Tibial nerve (tissue), 4 donors: ENCODE measurements around the gene SELENON. TPM values are rescaled to one million over a fixed set of nuclear protein-coding genes. Genes with fewer than 3 reads are reported as not detected.
"Not testable (repeated sequence)": the region's sequence is repeated elsewhere in the genome, so short reads cannot be mapped to it uniquely, and the experiment has no call there.

ENCODE experiments used
- DNase-seq, 2 donors: peaks; one replicate each; pipeline ENCODE4 v3.0.0-alpha.2; 2019; ENCODE audit warnings: low spot score in 2 of 2
- H3K27ac ChIP-seq, 4 donors: fragments of 200-600 bp; sonication (generic) in 3 of 4; one replicate each; pipeline ENCODE4 v1.5.1; 2017 to 2019; ENCODE audit warnings: mild to moderate bottlenecking in 1 of 4
- H3K27me3 ChIP-seq, 2 donors: fragments of 200-600 bp; sonication (generic) in 1 of 2; one replicate each; pipeline versions ENCODE4 v1.5.1 to v1.6.0; 2017 to 2019
- H3K36me3 ChIP-seq, 3 donors: fragments of 200-600 bp; sonication (generic); one replicate each; pipeline ENCODE4 v1.5.1; 2018 to 2019
- H3K4me1 ChIP-seq, 4 donors: fragments of 200-600 bp; sonication (generic) in 3 of 4; one replicate each; pipeline ENCODE4 v1.5.1; 2017 to 2019
- H3K4me3 ChIP-seq, 4 donors: fragments of 200-600 bp; sonication (generic) in 3 of 4; one replicate each; pipeline ENCODE4 v1.5.1; 2017 to 2019; ENCODE audit warnings: mild to moderate bottlenecking in 1 of 4, moderate library complexity in 1 of 4
- H3K9me3 ChIP-seq, 4 donors: fragments of 200-600 bp; sonication (generic) in 3 of 4; one replicate each; pipeline ENCODE4 v1.5.1; 2017 to 2019
- EP300 ChIP-seq, 2 donors: sonication (generic); formaldehyde crosslinking; IDR thresholded peaks; one replicate each; pipeline ENCODE4 v1.6.1; 2017; ENCODE audit warnings: antibody characterized with exemption in 2 of 2, mild to moderate bottlenecking in 1 of 2
- POLR2A ChIP-seq, 2 donors: fragments of 450-650 bp; IDR thresholded peaks; one replicate each; pipeline ENCODE4 v1.6.1; 2017; ENCODE audit warnings: antibody characterized with exemption in 2 of 2, mild to moderate bottlenecking in 2 of 2, moderate library complexity in 2 of 2
- WGBS, 2 donors: methylation state at CpG; one replicate each; pipeline ENCODE4 v1.1.5; 2018; 5-methylcytosine and 5-hydroxymethylcytosine counted together
- total RNA-seq, 4 donors: library from RNA; depleted of rRNA; stranded (reverse); fragments of >200 nt; gene quantifications; one replicate each; pipeline ENCODE4 v1.1.0, GENCODE V29; 2016
- TF ChIP-seq, protein P1 (sequence below), 5 experiments: fragments of 200-600 bp in 3 of 5; fragments of 450-650 bp in 2 of 5; sonication (generic) in 3 of 5; IDR thresholded peaks; one replicate each; pipeline ENCODE4 v1.5.1; 2016 to 2019; ENCODE audit warnings: antibody characterized with exemption in 5 of 5, mild to moderate bottlenecking in 3 of 5, moderate library complexity in 2 of 5

SELENON gene
- total RNA-seq, 4 donors from 2014 or later, result 17.6 to 54.0 (median 36.8) TPM

- TF ChIP-seq EP300 (IDR thresholded peaks at IDR 0.05) (no peak), POLR2A (IDR thresholded peaks at IDR 0.05) (no peak)
- TF ChIP-seq, protein P1, sequence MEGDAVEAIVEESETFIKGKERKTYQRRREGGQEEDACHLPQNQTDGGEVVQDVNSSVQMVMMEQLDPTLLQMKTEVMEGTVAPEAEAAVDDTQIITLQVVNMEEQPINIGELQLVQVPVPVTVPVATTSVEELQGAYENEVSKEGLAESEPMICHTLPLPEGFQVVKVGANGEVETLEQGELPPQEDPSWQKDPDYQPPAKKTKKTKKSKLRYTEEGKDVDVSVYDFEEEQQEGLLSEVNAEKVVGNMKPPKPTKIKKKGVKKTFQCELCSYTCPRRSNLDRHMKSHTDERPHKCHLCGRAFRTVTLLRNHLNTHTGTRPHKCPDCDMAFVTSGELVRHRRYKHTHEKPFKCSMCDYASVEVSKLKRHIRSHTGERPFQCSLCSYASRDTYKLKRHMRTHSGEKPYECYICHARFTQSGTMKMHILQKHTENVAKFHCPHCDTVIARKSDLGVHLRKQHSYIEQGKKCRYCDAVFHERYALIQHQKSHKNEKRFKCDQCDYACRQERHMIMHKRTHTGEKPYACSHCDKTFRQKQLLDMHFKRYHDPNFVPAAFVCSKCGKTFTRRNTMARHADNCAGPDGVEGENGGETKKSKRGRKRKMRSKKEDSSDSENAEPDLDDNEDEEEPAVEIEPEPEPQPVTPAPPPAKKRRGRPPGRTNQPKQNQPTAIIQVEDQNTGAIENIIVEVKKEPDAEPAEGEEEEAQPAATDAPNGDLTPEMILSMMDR (IDR thresholded peaks at IDR 0.05), result no peak
- Histone ChIP-seq H3K27ac (no peak overlapping the region), H3K9me3 (no peaks in the 10 kb centered on the region), H3K4me3 (no peak overlapping the region), H3K4me1 (no peaks in the 10 kb centered on the region), H3K36me3 (peaks cover 0 to 41% (median 0%) of the 10 kb centered on the region in 3 donors), H3K27me3 (no peaks in the 10 kb centered on the region)
- DNase-seq, result no peak
- WGBS, 2 donors, result 74 to 90% methylated on average over 1 of the region's 1 CpG
Observed at GRCh38 chr1:25837262-25837875, 37.4 kb downstream of the SELENON start.

DNA sequence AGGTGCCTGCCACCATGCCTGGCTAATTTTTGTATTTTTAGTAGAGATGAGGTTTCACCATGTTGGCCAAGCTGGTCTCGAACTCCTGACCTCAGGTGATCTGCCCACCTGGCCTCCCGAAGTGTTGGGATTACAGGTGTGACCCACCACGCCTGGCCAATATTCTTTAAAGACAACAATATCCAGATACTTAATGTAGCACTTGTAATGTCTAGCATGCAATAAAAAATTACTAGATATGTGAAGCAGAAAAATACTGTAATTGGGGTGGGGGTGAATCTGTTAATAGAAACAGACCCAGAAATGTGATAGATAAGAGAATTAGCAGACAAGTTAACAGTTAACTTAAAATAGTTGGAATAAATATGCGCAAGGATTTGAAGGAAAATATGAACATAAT is 39.8 kb downstream of the SELENON start:
- 97% methylated on average over 4 of the region's 4 CpGs for WGBS, 2 donors
- H3K4me3 ChIP-seq, result not testable (repeated sequence)

DNA sequence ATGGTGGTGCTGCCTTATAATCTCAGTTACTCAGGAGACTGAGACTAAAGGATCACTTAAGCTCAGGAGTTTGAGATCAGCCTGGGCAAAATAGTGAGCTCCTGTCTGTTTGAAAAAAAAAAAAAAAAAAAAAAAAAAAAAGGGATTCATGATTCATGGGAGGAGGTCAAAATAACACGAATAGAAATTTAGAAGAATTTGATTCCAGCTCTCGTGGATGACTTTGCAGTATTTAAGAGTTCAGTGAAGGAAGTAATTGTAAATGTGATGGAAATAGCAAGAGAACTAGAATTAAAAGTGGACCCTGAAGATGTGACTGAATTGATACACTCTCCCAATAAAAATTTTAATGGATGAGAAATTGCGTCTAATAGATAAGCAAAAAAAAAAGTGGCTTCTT is 43.5 kb downstream of the SELENON start:
- no peak overlapping the region for H3K4me3 ChIP-seq
- TF ChIP-seq EP300 (IDR thresholded peaks at IDR 0.05) (no peak), POLR2A (IDR thresholded peaks at IDR 0.05) (no peak)
- TF ChIP-seq, protein P1 (IDR thresholded peaks at IDR 0.05), result no peak
- H3K36me3 ChIP-seq, result no peaks in the 10 kb centered on the region
- H3K9me3 ChIP-seq, result no peaks in the 10 kb centered on the region
- WGBS, 2 donors, result 70 to 72% methylated on average over 3 of the region's 3 CpGs
- no peak overlapping the region for H3K27ac ChIP-seq
- H3K27me3 ChIP-seq, result no peaks in the 10 kb centered on the region
- DNase-seq, result no peak
- no peaks in the 10 kb centered on the region for H3K4me1 ChIP-seq

More for the DNA sequence above, 39.8 kb downstream of the SELENON start:
- not testable (repeated sequence) for H3K4me1 ChIP-seq, DNase-seq, H3K27ac ChIP-seq, H3K9me3 ChIP-seq, H3K27me3 ChIP-seq
- H3K36me3 ChIP-seq, result peaks cover 0 to 17% (median 0%) of the 10 kb centered on the region in 3 donors

- H3K36me3 ChIP-seq, result no peaks in the 10 kb centered on the region
- no peak for DNase-seq
- 91 to 93% methylated on average over 3 of the region's 3 CpGs for WGBS, 2 donors
Observed at GRCh38 chr1:25844536-25845337, 44.7 kb downstream of the SELENON start.

DNA sequence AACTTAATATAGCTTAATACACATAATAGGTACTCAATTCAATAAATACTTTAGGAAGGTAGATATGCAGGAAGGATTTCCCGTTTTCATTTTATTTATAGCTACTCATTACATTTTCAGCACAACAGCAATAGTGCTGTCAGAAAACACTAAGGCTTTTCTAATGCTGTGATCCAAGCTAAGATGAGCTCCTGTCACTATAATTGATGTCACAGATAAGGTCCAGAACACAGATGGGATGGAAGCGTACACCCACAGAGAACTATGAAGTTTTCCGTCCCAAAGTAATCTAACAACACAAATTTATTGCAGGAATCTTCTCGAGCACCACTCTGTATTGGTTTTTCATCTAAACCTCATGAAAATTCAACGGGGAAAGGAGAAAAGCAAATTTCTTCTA is 45.7 kb downstream of the SELENON start:
- no peaks in the 10 kb centered on the region for H3K27me3 ChIP-seq
- TF ChIP-seq POLR2A (IDR thresholded peaks at IDR 0.05) (no peak), EP300 (IDR thresholded peaks at IDR 0.05) (no peak)
- TF ChIP-seq, protein P1 (IDR thresholded peaks at IDR 0.05), result no peak
- no peak for DNase-seq
- H3K27ac ChIP-seq, result no peak overlapping the region
- H3K4me3 ChIP-seq, result no peak overlapping the region
- no peaks in the 10 kb centered on the region for H3K9me3 ChIP-seq
- no peaks in the 10 kb centered on the region for H3K36me3 ChIP-seq
- no peaks in the 10 kb centered on the region for H3K4me1 ChIP-seq
- 81 to 82% methylated on average over 5 of the region's 5 CpGs for WGBS, 2 donors

More at GRCh38 chr1:25844536-25845337, 44.7 kb downstream of the SELENON start:
- Histone ChIP-seq H3K9me3 (no peaks in the 10 kb centered on the region), H3K27ac (no peak overlapping the region), H3K4me1 (no peaks in the 10 kb centered on the region), H3K27me3 (no peaks in the 10 kb centered on the region), H3K4me3 (no peak overlapping the region)
- no peak for TF ChIP-seq POLR2A (IDR thresholded peaks at IDR 0.05)
- TF ChIP-seq, protein P1 (IDR thresholded peaks at IDR 0.05), result no peak
- no peak for TF ChIP-seq EP300 (IDR thresholded peaks at IDR 0.05)
